HG02623 (cell line): ENCODE results near the gene LLGL2.

Experiments
- ATAC-seq: cut with Tn5 transposase; IDR thresholded peaks from one replicate; pipeline ENCODE4 v1.9.1; 2021; ENCODE audit warnings: moderate library complexity; ENCODE audit not compliant: unreplicated experiment

The LLGL2 gene

DNA sequence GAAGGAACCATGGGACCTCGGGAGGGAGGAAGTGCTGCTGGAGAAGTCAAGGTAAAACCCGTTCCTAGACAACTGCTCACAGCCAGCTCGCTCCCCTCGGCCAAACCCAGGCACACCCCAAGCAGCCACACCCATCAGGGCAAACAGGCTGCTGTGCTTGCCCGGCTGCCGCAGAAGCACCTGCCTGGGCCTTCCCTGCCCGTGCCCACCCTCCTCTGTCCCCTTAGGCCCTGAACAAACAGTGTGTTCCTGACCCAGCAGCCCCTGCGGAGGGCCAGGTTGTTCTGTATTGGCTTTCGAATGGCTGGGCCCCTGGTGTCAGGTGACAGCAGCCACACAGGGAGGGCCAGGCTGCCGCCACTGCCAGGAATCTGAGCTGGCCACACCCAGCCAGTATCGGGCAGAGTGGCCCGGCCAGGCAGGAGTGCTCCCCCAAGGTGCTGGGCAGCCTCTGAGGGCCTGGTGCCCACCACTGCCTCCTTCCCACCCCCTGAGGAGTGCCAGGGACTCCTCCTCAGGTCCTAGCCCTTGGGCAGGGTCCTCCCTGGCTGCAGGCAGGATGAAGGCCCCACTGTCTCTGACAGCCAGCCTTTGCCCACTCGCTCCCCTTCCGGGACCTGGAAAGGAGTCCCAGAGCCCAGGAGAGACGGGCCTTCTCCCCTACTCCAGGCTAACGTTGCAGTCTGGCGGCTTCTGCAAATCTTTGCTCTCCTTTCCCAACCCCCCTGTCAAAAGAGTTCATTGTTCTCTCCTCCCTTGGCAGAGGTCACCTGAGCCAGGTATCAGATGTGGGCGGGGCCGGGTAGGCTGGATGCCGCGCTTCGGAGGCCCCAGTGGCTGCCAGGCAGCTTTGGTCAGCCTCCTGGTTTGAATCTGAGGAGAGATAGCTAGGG, 24.0 kb downstream of the LLGL2 start:
- ATAC-seq = no peak

GRCh38 chr17:75550139-75550465, 24.6 kb downstream of the LLGL2 start:
- ATAC-seq = no peak

GRCh38 chr17:75551266-75551665, 25.8 kb downstream of the LLGL2 start:
- ATAC-seq = no peak

GRCh38 chr17:75552425-75553294, 27.2 kb downstream of the LLGL2 start:
- ATAC-seq = no peak

- ATAC-seq = no peak
Measured at GRCh38 chr17:75553295-75554110, 28.0 kb downstream of the LLGL2 start.

DNA sequence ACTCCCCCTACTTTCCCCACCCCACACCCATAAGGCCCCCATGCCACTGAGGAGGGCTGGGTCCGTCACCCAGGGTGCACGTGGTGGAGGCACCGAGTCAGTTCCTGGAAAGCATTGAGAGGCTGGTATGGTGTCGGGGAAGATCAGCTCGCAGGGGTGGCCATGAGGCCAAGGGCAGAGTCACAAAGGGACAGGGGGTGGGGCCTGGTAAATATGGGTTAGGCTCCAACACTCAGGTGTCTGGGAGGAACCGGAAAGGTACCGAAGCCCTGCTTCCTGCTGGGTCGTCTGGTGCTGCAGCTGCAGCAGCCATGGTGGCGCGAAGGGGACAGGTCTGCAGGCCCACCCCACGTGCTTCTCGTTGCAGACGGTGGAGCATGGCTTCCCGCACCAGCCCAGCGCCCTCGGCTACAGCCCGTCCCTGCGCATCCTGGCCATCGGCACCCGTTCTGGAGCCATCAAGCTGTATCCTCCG, 30.2 kb downstream of the LLGL2 start:
- no peak for ATAC-seq

- ATAC-seq = no peak
Measured at GRCh38 chr17:75557075-75557851, 31.8 kb downstream of the LLGL2 start.

- ATAC-seq = no peak
Measured at GRCh38 chr17:75557852-75558665, 32.6 kb downstream of the LLGL2 start.

- no peak for ATAC-seq
Measured at GRCh38 chr17:75558666-75559530, 33.4 kb downstream of the LLGL2 start.

DNA sequence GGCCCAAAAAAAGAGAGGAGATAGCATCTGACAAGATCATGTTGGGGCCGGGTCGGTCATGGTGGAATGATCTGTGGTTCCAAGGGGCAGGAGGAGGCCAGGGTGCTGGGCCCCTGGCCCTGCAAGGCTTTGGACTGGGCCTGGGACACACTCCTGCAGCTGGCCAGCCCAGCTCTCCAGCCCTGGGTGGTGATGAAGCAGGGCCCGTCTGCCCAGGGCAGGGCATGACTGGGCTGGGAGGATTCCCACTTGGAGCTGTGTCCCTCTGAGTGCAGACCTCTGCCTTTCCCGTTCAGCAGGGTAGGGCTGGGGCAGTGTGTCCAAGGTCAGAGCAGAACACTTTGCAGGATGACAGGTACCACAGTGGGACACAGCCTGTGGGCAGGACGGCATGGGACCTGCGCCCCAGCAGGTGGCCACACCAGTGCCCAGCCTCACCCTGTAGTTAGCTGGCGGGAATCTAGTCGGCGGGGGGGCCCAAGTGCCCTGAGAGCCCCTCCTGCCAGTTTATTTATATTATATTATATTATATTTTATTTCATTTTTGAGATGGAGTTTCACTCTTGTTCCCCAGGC, 34.5 kb downstream of the LLGL2 start:
- ATAC-seq = no peak

DNA sequence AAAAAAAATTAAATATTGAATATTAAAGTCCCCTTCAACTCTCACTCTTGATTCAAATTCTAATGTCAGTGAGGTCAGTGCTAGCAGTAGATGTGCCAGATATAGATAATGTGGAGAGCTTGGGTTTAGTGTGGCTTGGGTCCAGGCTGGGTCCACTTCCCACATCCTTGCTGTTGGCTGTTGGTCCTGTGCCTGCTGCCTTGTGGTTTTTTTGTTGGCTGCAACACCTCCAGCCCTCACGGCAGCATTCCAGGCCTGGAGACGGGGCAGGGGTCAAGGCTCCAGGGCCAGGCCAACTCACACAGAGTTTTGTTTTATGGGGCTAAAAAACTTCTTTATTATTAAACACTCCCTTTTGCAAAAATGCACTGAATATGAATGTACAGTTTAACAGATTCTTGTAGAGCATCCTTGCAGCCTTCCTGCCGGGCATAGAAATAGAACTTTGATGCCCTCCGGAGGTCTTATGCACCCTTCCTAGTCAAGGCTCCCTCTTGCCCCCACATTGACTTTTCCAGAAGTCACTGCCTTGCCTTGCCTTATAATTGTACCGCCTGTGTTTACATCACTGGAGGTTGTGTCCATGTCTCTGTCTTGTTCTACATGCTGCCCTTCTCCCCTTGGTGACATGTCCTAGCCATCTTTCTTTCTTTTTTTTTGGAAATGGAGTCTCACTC, 36.6 kb downstream of the LLGL2 start:
- ATAC-seq = no peak

DNA sequence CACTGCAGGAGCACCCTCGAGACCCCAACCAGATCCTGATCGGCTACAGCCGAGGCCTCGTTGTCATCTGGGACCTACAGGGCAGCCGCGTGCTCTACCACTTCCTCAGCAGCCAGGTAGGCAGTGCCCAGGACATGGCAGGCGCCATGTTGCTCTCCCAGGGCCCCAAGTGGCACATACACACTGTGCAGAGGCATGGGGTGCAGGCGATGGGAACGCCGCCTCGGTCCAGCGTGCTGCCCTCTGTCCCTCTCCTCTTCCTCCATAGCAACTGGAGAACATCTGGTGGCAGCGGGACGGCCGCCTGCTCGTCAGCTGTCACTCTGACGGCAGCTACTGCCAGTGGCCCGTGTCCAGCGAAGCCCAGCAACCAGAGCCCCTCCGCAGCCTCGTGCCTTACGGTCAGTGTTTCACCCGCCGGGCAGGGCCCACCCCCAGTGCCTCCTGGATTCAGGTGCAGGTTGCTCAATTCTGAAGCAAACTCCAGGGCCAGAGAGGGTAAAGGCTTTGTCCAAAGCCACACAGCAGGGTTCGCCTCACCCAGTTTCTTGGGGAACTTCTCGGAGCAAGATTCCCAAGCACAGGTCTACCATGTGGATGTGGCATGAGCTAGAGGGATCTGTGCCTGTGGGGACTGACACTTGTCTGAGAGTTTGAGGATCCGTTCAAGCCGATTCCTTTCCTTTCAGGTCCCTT, 37.7 kb downstream of the LLGL2 start:
- no peak for ATAC-seq

GRCh38 chr17:75564195-75564594, 38.7 kb downstream of the LLGL2 start:
- no peak for ATAC-seq

DNA sequence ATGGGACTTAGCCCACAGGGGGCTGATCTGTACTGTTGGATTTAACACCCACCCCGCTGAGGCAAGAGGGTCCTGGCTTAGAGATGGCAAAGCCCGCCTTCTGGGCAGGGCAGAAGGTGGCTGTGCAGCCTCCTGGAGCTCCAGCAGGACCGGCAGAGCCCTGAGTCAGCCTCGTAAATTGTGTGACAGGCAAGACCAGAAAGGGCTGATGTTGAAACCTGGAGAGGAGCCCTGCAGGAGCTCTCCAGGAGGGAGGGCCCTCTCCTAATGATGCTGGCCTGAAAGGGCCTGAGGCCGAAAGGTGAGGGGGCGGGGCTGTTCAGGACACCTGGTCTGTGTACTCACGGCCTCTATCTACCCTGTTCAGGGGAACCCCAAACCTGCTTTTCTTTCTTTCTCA, 39.6 kb downstream of the LLGL2 start:
- ATAC-seq = no peak

DNA sequence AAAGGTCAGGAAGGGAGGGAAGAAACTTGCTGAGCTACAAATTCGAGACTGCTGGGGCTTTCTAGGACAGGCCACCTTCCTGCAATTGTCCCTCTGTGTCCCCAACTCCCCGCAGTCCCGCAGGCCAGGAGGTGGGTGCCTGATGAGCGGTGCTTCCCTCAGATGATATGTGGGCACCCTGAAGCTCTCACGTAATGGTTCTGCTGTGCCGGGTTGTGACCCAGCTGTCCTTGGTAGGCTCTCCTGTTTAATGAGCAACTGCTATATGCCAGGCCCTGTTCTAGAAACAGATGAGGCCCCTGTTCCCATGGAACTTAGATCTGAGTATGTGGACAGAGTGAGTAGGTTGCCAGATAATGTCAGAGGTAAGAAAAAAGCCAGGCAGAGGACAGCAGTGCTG, 40.1 kb downstream of the LLGL2 start:
- no peak for ATAC-seq

DNA sequence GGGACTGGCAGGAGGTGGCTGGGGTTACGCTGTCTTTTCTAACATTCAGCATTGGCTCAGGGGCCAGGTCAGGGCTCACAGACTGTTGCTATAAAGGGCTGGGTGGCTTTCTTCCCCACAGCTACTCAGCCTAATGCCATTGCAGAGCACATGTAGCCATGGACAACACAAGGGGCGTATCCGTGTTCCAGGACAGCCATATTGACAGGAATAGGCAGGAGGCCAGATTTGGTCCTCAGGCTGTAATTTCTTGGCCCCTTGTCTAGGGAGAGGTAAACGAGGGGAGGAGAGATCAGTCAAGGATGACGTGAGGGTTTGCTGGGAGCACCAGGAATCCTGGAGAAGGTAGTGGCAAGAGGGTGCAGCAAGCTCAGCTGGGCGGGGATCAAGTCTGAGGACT, 40.9 kb downstream of the LLGL2 start:
- no peak for ATAC-seq

DNA sequence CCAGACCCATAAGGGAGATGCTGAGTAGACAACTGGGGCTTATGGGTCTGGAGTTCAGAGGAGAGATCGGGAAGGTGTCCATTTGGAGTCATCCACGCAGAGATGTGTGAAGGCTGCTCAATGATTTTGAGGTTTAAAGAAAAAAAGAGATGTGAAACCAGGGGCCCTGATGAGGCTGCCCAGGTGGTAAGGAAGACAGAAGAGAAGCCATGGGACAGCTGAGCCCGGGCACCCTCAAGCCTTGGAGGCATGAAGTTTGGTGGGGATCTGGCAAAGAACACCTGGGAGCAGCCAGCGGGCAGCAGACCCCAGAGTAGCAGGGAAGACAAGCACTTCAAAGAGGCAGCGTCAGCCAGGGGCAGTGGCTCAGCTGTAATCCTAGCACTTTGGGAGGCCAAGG, 41.3 kb downstream of the LLGL2 start:
- no peak for ATAC-seq
